HCT116 (cell line): Measurements from ENCODE around the gene AP3B1. TPM values are rescaled to one million over a fixed set of nuclear protein-coding genes. Genes with fewer than 3 reads are reported as not detected.

ENCODE experiments used
- ATAC-seq: fragments of 200-7000 bp; cut with Tn5 transposase; 2 replicates; pipeline ENCODE4 v1.9.1; 2020; ENCODE audit warnings: mild to moderate bottlenecking, moderate library complexity
- BruUV-seq: library from RNA; stranded (reverse); fragments of 400-500 nt; replicated peaks from 2 replicates; lab custom pipeline; 2021; lab: Mats Ljungman, UMichigan
- CTCF ChIA-PET: fragments of 300-600 bp; sonication (Branson Sonifier 250); formaldehyde crosslinking; loops from one replicate; lab custom pipeline; 2021; ENCODE audit warnings: antibody characterized with exemption; lab: Charles Lee
- POLR2A ChIA-PET: fragments of 300-600, 350-600 bp; sonication (Branson Sonifier 250); formaldehyde crosslinking; loops from one replicate; lab custom pipeline; 2021; ENCODE audit warnings: antibody characterized with exemption; lab: Charles Lee
- RAD21 ChIA-PET, 2 experiments: fragments of 300-600 bp; sonication (Branson Sonifier 250); formaldehyde crosslinking; loops; one replicate each; lab custom pipeline; 2023; ENCODE audit warnings: low total read pairs in 2 of 2; ENCODE audit not compliant: uncharacterized antibody in 2 of 2, unreplicated experiment in 2 of 2, low non-redundant PET in 1 of 2; lab: Charles Lee
- DNase-seq: peaks from one replicate; pipeline ENCODE4 v3.0.0-alpha.2; 2010; ENCODE audit warnings: low read depth, low spot score
- H2AFZ ChIP-seq: fragments of 200-600 bp; shearing (Covaris generic), sonication (generic); 2 replicates; pipeline ENCODE4 v1.6.1; 2017; ENCODE audit warnings: low read depth, mixed run types, mixed read lengths, antibody characterized with exemption, low read length; ENCODE audit not compliant: poor library complexity, severe bottlenecking
- H3K27ac ChIP-seq: 2 replicates; pipeline ENCODE4 v1.5.1; 2012; ENCODE audit warnings: low read depth, low read length
- H3K27me3 ChIP-seq: fragments of 200-600 bp; sonication (generic); 2 replicates; pipeline ENCODE4 v1.6.1; 2016; ENCODE audit warnings: mixed run types, low read length, mixed read lengths; ENCODE audit not compliant: insufficient read depth
- H3K36me3 ChIP-seq, 2 experiments: fragments of 200-500 bp in 1 of 2; fragments of 200-600 bp in 1 of 2; sonication (Bioruptor generic) in 1 of 2; sonication (generic) in 1 of 2; 2 replicates each; pipeline versions ENCODE4 v1.5.1 to v1.6.1; 2014 to 2016; ENCODE audit warnings: low read length in 2 of 2, inconsistent platforms in 1 of 2, mixed read lengths in 1 of 2, mixed run types in 1 of 2; ENCODE audit not compliant: insufficient read depth in 2 of 2, control insufficient read depth in 1 of 2
- H3K4me1 ChIP-seq, 2 experiments: fragments of 200-600 bp in 1 of 2; sonication (generic) in 1 of 2; 2 replicates each; pipeline versions ENCODE4 v1.5.1 to v1.6.1; 2012 to 2017; ENCODE audit warnings: low read length in 2 of 2, inconsistent platforms in 1 of 2, mild to moderate bottlenecking in 1 of 2, mixed read lengths in 1 of 2, mixed run types in 1 of 2, moderate library complexity in 1 of 2; ENCODE audit not compliant: insufficient read depth in 2 of 2, control insufficient read depth in 1 of 2
- H3K4me2 ChIP-seq: fragments of 200-600 bp; sonication (generic); 2 replicates; pipeline ENCODE4 v1.6.1; 2017; ENCODE audit warnings: mixed run types, low read length, mixed read lengths
- H3K4me3 ChIP-seq, 2 experiments: fragments of 200-600 bp in 1 of 2; sonication (generic) in 1 of 2; replicated peaks in 1 of 2; 2 replicates each; pipeline ENCODE4 v1.5.1; 2011 to 2016; ENCODE audit warnings: low read length in 2 of 2, control low read depth in 1 of 2, low read depth in 1 of 2, mild to moderate bottlenecking in 1 of 2, mixed read lengths in 1 of 2, mixed run types in 1 of 2
- H3K79me2 ChIP-seq: fragments of 200-600 bp; sonication (generic); 2 replicates; pipeline ENCODE4 v1.6.1; 2017; ENCODE audit warnings: mild to moderate bottlenecking, mixed run types, low read length, moderate library complexity, mixed read lengths; ENCODE audit not compliant: insufficient read depth
- H3K9ac ChIP-seq: fragments of 200-600 bp; sonication (generic); 2 replicates; pipeline ENCODE4 v1.6.1; 2016; ENCODE audit warnings: low read length, mixed read lengths
- H3K9me2 ChIP-seq: fragments of 200-600 bp; sonication (generic), shearing (Covaris generic); 2 replicates; pipeline ENCODE4 v1.6.1; 2017; ENCODE audit warnings: mixed run types, mild to moderate bottlenecking, moderate library complexity; ENCODE audit not compliant: insufficient read depth
- H3K9me3 ChIP-seq, 2 experiments: fragments of 200-500 bp in 1 of 2; fragments of 200-600 bp in 1 of 2; sonication (Bioruptor generic) in 1 of 2; sonication (generic) in 1 of 2; 2 replicates each; pipeline ENCODE4 v1.6.1; 2014 to 2017; ENCODE audit warnings: low read length in 2 of 2, mixed read lengths in 2 of 2, inconsistent platforms in 1 of 2, low read depth in 1 of 2, mild to moderate bottlenecking in 1 of 2, mixed run types in 1 of 2, moderate library complexity in 1 of 2; ENCODE audit not compliant: control insufficient read depth in 1 of 2, insufficient read depth in 1 of 2
- H4K20me1 ChIP-seq: fragments of 200-600 bp; sonication (generic), shearing (Covaris generic); 2 replicates; pipeline ENCODE4 v1.6.1; 2017; ENCODE audit warnings: mixed run types, mild to moderate bottlenecking, moderate library complexity; ENCODE audit not compliant: insufficient read depth
- CBX3 ChIP-seq: IDR thresholded peaks from 2 replicates; pipeline ENCODE4 v1.6.1; 2012; ENCODE audit warnings: low read depth
- EGR1 ChIP-seq: IDR thresholded peaks from 2 replicates; pipeline ENCODE4 v1.6.1; 2012; ENCODE audit warnings: low read depth
- ELF1 ChIP-seq: IDR thresholded peaks from 2 replicates; pipeline ENCODE4 v1.6.1; 2012; ENCODE audit warnings: low read depth, borderline replicate concordance
- EZH2 ChIP-seq: fragments of 200-600 bp; sonication (generic); IDR thresholded peaks from 2 replicates; pipeline ENCODE4 v1.6.1; 2017; ENCODE audit warnings: antibody characterized with exemption, mixed run types
- EZH2phosphoT487 ChIP-seq: fragments of 200-600 bp; IDR thresholded peaks from 2 replicates; pipeline ENCODE4 v1.6.1; 2018; ENCODE audit warnings: antibody characterized with exemption, borderline replicate concordance
- FOSL1 ChIP-seq: IDR thresholded peaks from 2 replicates; pipeline ENCODE4 v1.6.1; 2012; ENCODE audit warnings: low read depth
- JUND ChIP-seq: IDR thresholded peaks from 2 replicates; pipeline ENCODE4 v1.6.1; 2012
- MAX ChIP-seq: IDR thresholded peaks from 2 replicates; pipeline ENCODE4 v1.6.1; 2012
- POLR2A ChIP-seq: IDR thresholded peaks from 2 replicates; pipeline ENCODE4 v1.7.0; 2011; ENCODE audit warnings: borderline replicate concordance; ENCODE audit not compliant: insufficient read depth, insufficient read length; ENCODE audit errors: extremely low read depth
- POLR2AphosphoS5 ChIP-seq: IDR thresholded peaks from 2 replicates; pipeline ENCODE4 v1.6.1; 2011; ENCODE audit warnings: mild to moderate bottlenecking, low read depth, low read length, moderate library complexity
- RAD21 ChIP-seq: IDR thresholded peaks from 2 replicates; pipeline ENCODE4 v1.6.1; 2012; ENCODE audit warnings: low read depth, mild to moderate bottlenecking
- REST ChIP-seq: IDR thresholded peaks from 2 replicates; pipeline ENCODE4 v1.6.1; 2012; ENCODE audit warnings: low read depth
- SIN3A ChIP-seq: IDR thresholded peaks from 2 replicates; pipeline ENCODE4 v1.6.1; 2012; ENCODE audit warnings: low read depth
- SP1 ChIP-seq: IDR thresholded peaks from 2 replicates; pipeline ENCODE4 v1.6.1; 2012; ENCODE audit warnings: low read depth
- YY1 ChIP-seq: IDR thresholded peaks from 2 replicates; pipeline ENCODE4 v1.6.1; 2011; ENCODE audit warnings: low read length, low read depth, moderate library complexity, mild to moderate bottlenecking; ENCODE audit not compliant: insufficient replicate concordance; ENCODE audit errors: extremely low read depth
- ZBTB33 ChIP-seq: IDR thresholded peaks from 2 replicates; pipeline ENCODE4 v1.6.1; 2011; ENCODE audit warnings: mild to moderate bottlenecking, low read length, moderate library complexity; ENCODE audit not compliant: insufficient replicate concordance; ENCODE audit errors: extremely low read depth
- ZNF274 ChIP-seq: fragments of 200-500 bp; sonication (Bioruptor generic); IDR thresholded peaks from 2 replicates; pipeline ENCODE4 v1.6.1; 2014; ENCODE audit warnings: mild to moderate bottlenecking, low read depth, low read length, inconsistent platforms
- intact Hi-C: fragments of 100-400 bp; cut with micrococcal nuclease; formaldehyde crosslinking; loops from 2 replicates; pipeline ENCODE4 v1.10.0; 2022
- total RNA-seq: library from RNA; stranded (reverse); gene quantifications from one replicate; pipeline ENCODE4 v1.2.1, GENCODE V29; 2021; ENCODE audit not compliant: unreplicated experiment
- TF ChIP-seq, protein P1 (sequence below): IDR thresholded peaks from 2 replicates; pipeline ENCODE4 v1.6.1; 2012
- TF ChIP-seq, protein P2 (sequence below), 3 experiments: fragments of 200-600 bp in 1 of 3; sonication (generic) in 1 of 3; IDR thresholded peaks in 2 of 3; conservative IDR thresholded peaks in 1 of 3; 2 replicates each; pipeline ENCODE4 v1.5.1; 2012 to 2017; ENCODE audit warnings: low read depth in 2 of 3, low read length in 2 of 3, antibody characterized with exemption in 1 of 3, borderline replicate concordance in 1 of 3, control low read depth in 1 of 3, mild to moderate bottlenecking in 1 of 3, mixed read lengths in 1 of 3, mixed run types in 1 of 3, moderate library complexity in 1 of 3; ENCODE audit not compliant: insufficient read depth in 1 of 3

Gene AP3B1
- total RNA-seq, 1 experiment from 2014 or later = 54.5 TPM

GRCh38 chr5:77993855-77994318 is 300.6 kb downstream of the AP3B1 start:
- TF ChIP-seq JUND (no peak), EGR1 (no peak), ZNF274 (no peak), POLR2AphosphoS5 (no peak), POLR2A (no peak), YY1 (no peak), ZBTB33 (no peak), SP1 (no peak), RAD21 (no peak), EZH2phosphoT487 (no peak), EZH2 (no peak), ELF1 (no peak), MAX (no peak), FOSL1 (no peak), REST (no peak), CBX3 (no peak), SIN3A (no peak)
- TF ChIP-seq, protein P1, sequence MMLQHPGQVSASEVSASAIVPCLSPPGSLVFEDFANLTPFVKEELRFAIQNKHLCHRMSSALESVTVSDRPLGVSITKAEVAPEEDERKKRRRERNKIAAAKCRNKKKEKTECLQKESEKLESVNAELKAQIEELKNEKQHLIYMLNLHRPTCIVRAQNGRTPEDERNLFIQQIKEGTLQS = no peak
- TF ChIP-seq, protein P2, sequence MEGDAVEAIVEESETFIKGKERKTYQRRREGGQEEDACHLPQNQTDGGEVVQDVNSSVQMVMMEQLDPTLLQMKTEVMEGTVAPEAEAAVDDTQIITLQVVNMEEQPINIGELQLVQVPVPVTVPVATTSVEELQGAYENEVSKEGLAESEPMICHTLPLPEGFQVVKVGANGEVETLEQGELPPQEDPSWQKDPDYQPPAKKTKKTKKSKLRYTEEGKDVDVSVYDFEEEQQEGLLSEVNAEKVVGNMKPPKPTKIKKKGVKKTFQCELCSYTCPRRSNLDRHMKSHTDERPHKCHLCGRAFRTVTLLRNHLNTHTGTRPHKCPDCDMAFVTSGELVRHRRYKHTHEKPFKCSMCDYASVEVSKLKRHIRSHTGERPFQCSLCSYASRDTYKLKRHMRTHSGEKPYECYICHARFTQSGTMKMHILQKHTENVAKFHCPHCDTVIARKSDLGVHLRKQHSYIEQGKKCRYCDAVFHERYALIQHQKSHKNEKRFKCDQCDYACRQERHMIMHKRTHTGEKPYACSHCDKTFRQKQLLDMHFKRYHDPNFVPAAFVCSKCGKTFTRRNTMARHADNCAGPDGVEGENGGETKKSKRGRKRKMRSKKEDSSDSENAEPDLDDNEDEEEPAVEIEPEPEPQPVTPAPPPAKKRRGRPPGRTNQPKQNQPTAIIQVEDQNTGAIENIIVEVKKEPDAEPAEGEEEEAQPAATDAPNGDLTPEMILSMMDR (IDR thresholded peaks at IDR 0.05 in 2 of 3, conservative IDR thresholded peaks at IDR 0.05 in 1 of 3; ENCODE audit: borderline replicate concordance in 1 of 3, insufficient read depth in 1 of 3, low read depth in 2 of 3, low read length in 2 of 3) = no peak
- no peak overlapping the region for H2AFZ ChIP-seq
- ATAC-seq = no peak

More at GRCh38 chr5:77993855-77994318, 300.6 kb downstream of the AP3B1 start:
- intact Hi-C loops = no loop called here
- H3K4me1 ChIP-seq = peaks cover 5 to 14% of the 10 kb centered on the region in 2 experiments
- no peaks in the 10 kb centered on the region for H3K79me2 ChIP-seq
- ChIA-PET CTCF (no interaction called here), POLR2A (no interaction called here), RAD21 (no interaction called here)
- no peaks in the 10 kb centered on the region for H3K9me2 ChIP-seq
- no peaks in the 10 kb centered on the region for H3K27me3 ChIP-seq
- H3K4me2 ChIP-seq = no peak overlapping the region
- H3K27ac ChIP-seq = no peak overlapping the region
- no peak for DNase-seq
- no peaks in the 10 kb centered on the region for H4K20me1 ChIP-seq
- no peaks in the 10 kb centered on the region for H3K36me3 ChIP-seq
- H3K4me3 ChIP-seq = no peak overlapping the region
- no TSS peak for BruUV-seq
- H3K9ac ChIP-seq = no peak overlapping the region
- no peaks in the 10 kb centered on the region for H3K9me3 ChIP-seq
